Glomerular visceral epithelial cell (primary cell): ENCODE data around the gene DHRS7.

Experiments used
- DNase-seq: peaks from one replicate; pipeline ENCODE4 v3.0.0-alpha.2; 2016; ENCODE audit errors: extremely low spot score

DHRS7 gene

DNA sequence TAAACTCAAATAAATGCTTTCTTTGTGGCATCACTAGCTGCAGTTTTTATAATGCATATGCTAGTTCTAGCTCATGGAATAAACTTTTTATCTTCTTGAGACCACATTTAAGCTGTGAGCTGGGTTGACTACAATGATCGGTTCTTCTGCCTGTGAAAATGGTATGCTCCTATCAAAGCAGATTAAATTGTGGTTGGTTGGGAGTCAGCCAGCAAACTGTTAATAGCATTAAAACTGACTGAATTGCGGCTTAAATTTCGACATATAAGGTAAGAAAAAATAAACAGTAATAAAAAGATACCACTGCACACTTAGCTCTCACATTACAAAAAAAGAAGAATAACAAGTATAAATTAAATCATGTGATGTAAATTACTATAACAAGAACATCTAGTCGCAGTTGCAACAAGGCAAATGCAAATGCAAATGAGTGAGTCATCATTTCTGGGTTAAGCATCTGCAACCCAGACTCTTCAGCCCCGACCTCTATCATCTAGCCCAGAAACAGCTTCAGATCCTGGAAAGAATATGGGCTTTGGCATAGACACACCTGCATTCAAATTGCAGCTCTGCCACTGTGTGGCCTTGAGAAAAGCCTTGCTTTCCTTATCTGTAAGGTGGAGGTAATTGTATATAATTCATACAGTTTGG is 19.8 kb upstream of the DHRS7 start:
- DNase-seq: no peak

DNA sequence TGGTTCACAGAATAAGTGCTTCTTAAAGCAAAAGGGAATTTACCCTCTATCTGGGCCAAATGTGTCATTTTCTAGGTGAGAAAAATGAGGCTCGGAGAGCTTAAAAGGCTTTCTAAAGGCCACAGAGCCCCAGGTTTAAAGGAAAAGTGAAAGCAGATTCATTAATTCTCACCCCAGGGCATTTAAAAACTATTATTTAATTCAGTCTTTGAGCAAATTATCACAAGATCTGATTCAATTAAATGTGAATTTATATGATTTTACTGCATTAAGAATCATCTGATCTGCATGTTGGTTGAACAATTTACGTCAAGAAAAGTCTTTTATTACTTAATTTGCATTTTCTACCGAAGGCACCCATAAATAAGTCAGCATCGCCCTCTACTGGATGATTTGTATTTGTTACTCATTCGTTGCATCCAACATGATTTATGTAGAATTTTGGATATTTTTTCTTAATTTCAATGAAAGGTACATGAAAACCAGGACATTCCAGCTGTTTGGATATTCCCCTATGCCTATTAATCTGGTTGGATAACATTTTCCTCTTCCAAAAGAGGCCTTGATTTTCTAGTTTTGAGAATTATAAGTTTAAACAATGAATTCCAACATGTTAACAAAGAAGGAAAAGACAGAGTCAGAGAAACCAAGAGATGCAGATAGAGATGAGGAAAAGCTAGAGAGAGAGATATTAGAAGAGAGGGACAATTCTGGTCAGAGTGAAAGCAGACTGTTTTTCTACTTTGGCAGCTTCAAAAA is 19.1 kb upstream of the DHRS7 start:
- peak; percentile 49 for DNase-seq

DNA sequence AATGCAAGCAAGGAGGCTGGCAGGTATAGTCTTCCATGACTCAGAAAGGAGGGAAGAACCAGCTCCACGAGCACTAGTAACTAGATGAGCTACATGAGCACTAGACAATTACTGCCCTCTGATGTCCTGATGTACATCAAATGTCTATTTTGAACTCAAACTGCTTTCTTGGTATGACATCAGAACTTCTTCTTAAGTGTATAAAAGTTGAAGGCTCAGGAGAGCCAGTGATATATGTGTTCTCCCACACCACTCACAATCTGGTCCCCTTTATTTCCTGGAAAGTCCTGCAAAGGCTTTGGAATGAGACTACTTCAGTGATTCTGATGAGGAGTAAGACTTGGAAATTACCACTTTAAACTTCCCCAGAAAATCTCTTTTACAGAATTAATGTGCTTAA is 18.5 kb upstream of the DHRS7 start:
- DNase-seq: no peak

DNA sequence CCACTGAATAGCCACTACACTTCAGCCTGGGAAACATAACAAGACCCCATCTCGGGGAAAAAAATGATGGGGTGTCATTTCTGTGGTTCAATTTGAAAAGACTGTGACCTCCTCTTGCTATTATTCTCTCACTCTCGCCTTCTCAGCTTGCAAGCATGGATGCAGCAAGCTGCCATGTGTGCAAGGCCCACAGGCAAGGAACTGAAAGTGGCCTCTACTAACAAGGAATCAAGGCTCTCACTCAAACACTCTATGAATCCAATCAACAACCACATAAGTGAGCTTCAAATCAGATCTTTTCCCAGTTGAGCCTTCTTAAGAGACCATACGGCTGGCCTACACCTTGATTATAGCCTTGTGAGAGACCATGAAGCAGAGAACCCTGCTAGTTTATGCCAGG is 17.9 kb upstream of the DHRS7 start:
- DNase-seq: no peak

DNA sequence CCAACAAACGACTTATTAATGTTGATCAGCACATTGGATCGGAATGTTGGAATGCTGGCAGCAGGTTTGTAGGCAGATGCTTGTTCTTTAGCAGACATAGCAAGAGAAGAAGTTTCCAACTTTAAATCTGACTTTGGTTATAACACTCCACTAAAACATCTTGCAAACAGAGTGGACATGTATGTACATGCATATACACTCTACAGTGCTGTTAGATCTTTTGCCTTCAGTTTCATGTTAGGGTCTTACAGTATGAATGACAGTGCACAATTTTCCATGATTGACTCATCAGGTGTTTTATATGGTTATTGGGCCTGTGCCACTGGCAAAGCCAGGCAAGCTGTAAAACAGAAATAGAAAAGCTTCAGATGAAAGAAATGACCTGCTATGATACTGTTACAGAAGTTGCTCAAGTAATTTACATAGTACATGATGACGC is 14.3 kb upstream of the DHRS7 start:
- no peak for DNase-seq

DNA sequence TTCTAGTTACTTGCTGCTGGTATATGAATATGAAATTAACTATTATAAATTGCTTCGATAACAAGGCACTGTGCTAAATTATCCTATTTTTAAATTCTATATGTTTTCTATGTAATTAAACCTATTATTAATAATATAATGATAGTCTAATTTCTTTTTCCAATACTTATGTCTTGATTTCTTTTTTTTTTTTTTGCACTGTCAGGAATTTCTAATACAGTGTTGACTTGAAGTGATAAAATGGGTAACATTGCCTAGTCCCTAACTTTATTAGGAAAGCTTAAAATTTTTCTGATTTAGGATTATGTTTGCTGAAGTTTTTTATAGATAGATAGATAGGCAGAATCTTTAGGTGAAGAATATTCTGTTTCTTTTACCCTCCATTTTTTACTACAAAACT is 13.6 kb upstream of the DHRS7 start:
- no peak for DNase-seq

DNA sequence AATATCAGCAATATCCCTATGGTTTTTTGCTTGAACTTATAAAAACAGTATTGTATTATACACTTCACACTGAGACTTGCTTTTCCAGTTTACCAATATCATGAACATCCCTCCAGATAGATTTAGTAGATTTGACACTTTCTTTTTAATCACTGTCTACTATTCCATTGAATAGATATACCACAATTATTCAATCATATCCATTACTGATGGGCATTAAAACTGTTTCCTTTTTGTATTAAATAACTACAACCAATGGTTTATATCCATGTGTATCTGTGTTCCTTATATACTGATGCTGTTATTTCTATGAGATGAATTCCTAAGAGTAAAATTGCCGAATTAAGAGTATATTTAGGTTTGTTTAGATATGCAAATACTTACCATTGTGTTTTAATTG is 13.0 kb upstream of the DHRS7 start:
- no peak for DNase-seq

DNA sequence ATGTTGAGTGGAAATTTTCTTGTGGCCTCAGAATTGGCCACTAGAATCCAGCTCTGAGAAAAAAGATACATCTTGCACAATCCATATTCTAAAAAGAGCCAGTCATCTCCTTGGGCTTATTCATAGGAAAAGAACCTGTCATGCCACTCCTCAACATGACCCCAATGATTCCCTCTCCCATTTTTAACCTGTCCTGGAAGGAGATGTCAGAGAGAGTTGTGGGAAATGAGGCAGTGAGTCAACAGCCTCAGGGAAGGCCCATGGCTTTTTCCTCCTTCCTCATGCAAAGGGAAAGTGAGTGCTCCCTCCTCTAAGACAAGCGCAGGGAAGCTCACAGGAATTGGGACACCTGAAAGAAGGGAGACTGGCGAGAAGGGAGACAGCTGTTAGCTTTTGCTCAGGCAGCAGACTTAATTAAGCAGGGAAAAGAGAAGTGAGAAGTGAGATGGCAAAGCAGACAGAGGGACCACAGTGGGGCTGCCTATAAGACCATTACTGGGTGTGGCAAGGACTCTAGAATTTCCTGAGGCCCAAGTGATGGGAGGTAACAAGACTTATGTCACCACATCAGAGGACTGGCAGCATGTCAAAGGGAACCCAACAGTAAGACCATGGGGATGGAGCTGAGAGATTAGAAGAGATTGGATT is 10.2 kb upstream of the DHRS7 start:
- DNase-seq: no peak

DNA sequence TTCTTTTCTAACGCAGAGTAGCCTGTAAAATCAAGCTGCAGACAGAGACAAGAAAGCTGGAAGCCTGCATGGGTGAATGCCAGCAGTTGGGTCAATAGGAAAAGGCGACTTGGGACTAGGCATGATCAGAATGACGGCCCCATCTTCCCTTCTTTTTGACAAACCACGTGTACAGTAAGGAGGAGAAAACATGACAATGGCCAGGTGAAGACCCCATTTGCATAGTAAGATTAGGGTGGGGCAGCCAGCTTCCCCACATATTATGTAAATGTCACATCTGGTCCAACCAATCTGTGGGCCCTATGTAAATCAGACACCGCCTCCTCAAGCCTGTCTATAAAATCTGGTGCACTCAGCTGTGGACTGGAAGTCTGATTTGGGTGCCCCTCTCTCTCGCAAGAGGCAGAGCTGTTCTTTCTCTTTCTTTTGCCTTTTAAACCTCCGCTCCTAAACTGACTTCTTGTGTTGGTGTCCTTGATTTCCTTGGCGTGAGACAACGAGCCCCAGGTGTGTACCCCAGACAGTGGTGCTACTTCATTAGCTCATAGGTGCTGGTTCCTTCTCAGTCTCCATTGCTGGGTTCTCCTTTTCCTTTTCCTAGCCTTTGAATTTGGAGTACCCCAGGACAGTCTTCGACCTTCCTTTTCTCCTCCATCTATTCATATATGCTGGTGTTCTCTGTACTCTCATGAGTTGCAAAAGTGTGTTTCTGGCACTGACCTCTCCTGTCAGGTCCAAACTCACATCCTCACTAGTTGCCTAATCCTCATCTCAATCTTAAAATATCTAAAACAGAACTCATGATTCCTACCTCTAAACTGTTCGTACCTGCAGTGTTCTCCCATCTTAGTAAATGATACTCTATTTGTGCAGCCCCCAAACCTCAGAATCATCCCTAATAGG is 9.4 kb upstream of the DHRS7 start:
- DNase-seq: no peak

DNA sequence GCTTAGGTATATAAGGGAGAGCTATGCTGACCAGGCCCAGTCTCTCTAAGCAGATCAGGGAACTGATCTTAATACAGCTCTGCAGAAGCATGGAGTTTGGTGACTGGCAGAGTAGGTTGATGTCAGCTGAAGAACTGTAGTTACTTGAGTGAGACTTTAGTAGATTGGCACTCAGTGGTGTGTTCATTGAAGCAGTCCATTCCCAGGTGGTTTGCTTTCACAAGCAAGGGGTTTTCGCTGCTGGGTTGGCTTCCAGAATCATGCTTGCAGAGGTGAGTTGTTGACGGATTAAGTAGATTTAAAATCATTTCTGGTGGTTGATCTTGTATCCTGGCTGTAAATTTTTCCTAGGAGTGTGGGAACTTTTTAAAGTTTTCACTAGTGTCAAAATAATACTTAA is 6.5 kb upstream of the DHRS7 start:
- no peak for DNase-seq

DNA sequence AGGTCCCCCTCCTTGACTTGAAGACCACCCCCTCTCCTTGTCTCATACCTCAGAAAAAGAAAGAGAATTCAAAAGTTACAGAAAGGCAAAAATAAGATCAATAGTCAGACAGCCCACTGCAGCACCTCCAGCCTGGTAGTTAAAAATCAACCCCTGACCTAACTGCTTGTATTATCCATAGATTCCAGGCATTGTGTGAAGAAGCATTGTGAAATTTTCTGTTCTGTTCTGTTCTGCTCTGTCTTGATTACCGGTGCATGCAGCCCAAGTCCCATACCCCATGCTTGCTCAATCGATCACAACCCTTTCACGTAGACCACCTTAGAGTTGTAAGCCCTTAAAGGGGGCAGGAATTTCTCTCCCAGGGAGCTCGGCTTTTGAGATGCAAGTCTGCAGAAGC is 5.8 kb upstream of the DHRS7 start:
- DNase-seq: no peak

DNA sequence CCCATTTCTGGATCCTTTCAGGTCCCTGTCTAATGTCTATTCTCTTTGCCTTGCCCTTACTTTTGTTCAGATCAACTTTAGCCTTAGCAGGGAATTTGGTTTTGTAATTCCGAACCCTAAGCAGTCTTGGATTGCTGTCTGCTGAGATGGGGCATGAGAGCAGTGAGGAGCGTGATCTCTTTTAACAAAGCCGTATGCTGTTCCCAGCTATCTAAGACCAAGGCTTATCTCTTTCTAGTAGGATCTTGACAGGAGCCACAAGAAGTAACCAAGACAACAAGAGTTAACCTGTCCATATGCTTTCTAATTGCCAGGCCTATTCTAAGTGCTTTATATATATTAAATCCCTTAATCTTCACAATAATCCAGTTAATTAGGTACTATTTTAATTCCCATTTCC is 4.5 kb upstream of the DHRS7 start:
- no peak for DNase-seq

DNA sequence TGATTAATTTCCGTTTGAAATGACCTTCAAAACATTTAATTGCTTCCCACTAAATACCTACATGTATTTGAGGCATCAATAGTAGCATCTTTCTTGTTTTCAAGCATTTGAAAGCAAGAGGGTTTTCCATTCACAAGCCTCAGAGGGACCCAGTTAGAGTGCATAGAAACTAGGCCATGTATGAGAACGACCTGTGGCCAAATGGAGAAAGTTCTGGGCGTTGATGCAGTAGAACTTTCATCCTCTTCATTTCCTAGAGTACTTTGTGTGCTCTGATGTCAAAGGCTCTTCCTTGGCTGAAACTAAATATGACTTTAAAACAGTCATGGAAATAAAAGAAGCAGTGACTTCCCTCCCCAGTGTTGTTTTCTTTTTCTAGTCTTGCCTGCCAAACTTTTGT is 944 bp upstream of the DHRS7 start:
- no peak for DNase-seq

DNA sequence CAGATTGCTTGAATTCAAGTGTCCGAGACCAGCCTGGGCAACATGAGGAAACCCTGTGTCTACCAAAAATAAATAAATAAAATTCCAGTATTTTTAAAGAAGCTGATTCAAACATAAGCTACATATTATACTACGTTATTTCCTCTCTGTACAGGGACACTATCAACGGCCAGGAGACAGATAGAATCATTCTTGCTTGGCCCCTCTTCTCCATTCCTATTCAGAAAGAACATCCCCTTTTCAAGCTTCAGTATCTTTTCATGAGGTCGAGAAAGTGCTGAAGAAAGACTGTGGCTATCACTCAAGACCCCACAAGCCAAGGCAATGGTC is 314 bp upstream of the DHRS7 start:
- no peak for DNase-seq

DNA sequence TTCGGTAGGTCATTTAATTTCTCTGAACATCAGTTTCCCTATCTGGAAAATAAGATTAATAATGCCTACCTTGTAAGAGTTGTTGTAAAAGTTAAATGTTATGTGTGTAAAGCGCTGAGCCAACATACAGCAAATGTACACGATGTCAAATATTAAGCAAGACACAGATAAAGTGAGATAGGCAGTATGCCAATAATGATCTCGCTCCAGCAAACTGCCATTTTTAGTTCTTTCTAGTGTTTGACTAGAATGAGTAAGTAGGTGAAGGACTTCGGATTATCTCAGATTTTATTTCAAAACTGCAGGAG is 840 bp downstream of the DHRS7 start:
- DNase-seq: no peak

DNA sequence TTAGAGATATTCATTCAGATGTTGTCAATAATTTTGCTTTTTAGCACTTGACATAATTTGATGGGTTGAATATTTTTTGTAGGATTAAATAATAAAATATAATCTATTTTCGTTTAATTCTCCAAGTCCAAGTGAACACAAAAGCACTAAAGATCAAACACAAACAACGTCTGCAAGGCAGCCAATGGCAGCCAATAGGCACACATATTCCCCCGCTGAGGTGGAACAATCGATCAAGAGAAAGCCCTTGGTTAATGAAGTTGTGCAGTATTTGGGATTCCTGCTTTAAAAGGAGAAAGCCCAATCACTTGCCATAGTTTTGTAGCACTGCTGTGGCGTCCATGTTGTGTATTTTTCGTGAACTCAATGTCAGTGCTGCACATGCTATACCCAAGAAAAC is 1.5 kb downstream of the DHRS7 start:
- no peak for DNase-seq

DNA sequence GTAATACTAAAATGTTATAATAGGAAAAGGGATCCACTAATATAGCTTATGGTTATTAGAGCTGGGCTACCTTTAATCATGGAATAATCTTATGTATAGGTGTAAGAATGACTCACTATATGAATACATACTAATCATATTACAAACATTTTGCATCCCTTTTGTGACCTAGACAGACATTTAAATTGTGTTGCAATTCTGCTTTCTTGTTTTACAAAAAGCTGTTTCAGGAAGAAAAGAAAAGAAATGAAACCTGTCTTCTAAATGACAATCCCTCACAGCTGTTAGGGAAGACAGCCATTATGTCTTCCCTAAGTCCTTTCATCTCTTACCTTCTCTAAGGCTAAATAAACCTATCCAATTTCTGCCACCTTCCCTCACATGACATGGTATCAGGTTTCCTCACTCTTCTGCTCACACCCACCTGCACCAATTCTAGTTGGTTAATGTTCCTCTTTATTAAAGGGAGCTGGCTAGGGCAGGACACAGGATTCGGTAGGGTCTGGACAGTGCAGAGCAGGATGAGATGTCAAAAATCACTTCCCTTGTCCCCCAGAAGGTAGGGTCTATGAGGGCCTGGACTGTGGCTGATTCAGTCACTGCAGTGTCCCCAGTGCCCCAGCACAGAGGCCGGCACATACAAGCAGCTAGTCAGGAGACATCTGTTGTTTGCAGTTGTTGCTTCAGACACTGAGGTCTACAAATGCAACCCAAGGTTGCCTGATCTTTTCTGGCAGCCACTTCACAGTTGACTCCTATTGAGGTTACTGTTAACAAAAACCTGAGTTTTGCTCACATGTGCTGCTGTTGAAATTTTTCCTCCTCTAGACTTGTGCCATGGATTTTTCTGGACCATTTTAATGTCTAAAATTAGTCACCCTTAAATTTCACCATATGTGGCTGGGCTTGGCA is 3.7 kb downstream of the DHRS7 start:
- DNase-seq: no peak

DNA sequence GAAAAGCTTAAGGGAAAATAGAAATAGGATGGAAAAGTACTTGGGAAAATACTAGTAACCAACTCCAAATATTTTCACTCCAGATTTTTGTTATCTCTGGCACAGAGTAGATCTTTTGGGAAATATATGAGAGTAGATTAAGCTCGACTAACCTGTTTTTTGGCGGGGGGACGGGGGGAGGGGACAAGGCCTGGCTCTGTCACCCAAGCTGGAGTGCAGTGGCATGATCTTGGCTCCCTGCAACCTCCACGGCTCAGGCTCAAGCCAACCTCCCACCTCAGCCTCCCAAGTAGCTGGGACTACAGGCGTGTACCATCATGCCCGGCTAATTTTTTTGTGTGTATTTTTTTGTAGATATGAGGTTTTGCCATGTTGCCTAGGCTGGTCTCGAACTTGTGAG is 4.8 kb downstream of the DHRS7 start:
- DNase-seq: no peak

DNA sequence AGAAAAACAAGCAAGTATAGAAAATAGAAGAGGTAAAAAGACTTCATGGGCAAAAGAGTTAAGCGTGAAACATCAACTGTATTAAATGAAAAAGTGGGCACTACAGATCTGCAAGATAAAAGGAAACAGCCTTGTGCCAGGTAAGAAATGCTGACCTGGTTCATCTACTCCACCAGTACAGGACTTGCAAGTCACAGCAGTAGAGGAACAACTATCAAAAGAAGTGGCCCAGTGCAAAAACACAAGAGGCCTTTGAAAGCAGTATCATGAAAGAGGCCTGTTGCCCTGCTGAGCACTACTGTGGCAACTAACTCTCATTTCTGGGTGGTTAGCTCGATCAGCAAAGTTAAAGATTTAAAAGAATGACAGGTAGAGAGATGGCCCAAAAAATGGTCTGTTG is 10.5 kb downstream of the DHRS7 start:
- DNase-seq: no peak

DNA sequence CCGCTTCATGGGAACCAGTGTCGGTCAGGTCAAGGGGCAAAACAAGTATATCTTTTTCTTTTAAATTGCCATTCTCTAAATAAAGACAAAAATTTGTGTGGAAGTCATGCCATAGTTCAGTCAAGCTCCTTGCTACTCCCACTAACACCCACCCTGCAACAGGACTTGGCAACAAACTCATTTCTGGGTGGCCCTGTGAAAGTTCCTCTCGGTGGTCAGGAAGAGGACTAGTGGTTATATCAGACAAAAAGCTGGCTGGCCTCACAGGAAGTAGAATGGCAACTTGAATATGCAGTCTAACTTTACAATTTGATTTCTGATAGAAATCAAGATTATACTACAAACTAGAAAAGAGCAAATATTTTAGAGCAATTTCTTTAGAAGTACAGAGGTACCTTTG is 11.2 kb downstream of the DHRS7 start:
- DNase-seq: no peak

DNA sequence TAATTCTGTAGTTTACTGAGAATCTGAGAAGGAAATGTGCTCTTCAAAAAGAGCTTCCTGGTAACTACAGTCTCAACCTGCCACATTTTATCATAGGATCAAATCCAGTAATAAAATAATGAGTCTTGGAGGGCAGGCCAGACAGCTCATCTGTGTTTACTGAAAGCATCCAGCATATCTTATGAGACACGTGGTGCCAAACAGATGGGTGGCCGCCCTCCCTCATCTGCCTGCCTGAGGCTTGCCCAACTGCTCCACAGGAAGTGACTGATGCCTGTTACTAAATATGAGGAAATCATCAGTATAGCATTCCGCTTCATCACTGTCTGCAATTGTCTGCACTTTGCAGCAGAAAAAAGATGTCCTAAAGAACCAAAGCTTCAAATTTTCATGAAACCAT is 13.5 kb downstream of the DHRS7 start:
- peak; percentile 81 for DNase-seq

DNA sequence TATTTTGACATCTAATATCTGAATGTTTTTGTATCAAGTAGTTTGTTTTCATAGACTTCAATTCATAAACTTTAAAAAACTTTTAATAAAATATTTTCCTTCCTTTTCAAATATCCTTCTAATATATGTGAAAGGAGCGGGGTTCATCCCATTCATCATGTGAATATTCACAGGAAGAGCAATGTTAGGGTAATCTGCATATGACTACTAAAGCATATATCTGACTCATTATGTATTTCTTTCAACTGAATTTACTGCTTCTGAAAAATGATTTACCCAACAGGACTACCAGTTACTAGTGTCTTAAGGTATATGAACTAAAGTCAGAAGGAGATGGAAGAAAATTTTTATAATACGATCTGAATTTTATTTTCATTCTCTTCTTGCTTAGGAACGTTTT is 30.5 kb downstream of the DHRS7 start:
- DNase-seq: no peak
